Prostate gland (tissue), 2 donors: Measurements from ENCODE around the gene RNF114.

ENCODE experiments used
- CTCF ChIP-seq, 4 experiments: fragments of 200-600 bp in 2 of 4; fragments of 450-650 bp in 2 of 4; sonication (generic) in 2 of 4; IDR thresholded peaks; 1 replicate in 3 of 4; 2 replicates in 1 of 4; pipeline ENCODE4 v1.5.1; 2016 to 2019; ENCODE audit warnings: antibody characterized with exemption in 4 of 4, mild to moderate bottlenecking in 2 of 4, moderate library complexity in 2 of 4
- POLR2A ChIP-seq: fragments of 450-650 bp; IDR thresholded peaks from one replicate; pipeline ENCODE4 v1.6.1; 2016; ENCODE audit warnings: antibody characterized with exemption, mild to moderate bottlenecking
- POLR2AphosphoS5 ChIP-seq: sonication (generic); formaldehyde crosslinking; IDR thresholded peaks from one replicate; pipeline ENCODE4 v1.6.1; 2017; ENCODE audit warnings: antibody characterized with exemption

DNA sequence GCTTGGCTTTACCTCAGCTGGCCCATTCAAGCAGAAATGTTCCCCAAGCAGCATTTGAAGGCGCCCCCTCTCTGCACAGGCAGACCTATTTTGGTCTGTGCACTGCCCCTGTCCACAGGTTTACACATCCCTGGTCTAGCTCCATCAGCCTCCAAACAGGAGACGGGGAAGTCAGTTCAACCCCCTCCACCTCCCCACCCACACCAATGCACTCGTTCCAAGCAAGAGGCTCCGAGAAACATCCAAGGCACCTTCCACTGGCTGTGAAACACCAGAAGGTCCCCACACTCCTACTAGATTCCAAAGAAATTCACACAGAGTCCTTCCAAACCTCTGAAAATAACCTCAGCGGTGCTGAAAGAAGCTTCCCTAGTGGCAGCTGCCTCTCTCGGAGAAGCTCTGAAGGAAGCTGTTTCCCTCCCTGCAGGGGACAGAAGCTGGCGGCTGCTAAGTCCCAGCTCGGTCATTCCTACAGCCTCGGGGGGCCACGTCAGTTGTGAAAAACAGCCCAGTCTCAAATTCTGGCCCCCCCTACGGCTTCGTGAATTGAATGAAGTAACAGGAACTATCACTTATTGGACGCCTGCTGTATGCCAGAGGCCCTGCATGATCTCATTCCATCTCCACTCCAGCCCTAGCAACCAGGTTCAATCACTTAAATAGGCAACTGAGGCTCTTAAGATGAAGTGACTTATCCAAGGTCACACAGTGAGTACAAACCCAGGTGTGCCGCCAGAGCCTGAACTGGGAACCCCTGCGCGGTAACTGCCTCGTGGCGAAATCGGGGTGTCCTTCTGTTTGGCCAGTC is 21.7 kb upstream of the RNF114 start:
- TF ChIP-seq POLR2A (no peak), CTCF (IDR thresholded peaks at IDR 0.05) (no peak), POLR2AphosphoS5 (no peak)
